ENCODE results near the gene GTPBP4.

Gene GTPBP4

GRCh38 chr10:987870-988666 lies at the start of gene GTPBP4:
TSS of gene GTPBP4 (plus strand) at chr10:988434. CDS start at chr10:988480, 46 bp downstream.
- peak within 1 kb of the TSS; percentile 91 to 99 (median 97) for H3K27ac ChIP-seq
- H3K4me3 ChIP-seq, result peak within 1 kb of the TSS; percentile 77 to 100 (median 93)

GRCh38 chr10:938941-939678 lies 49.1 kb upstream of the GTPBP4 start:
- Histone ChIP-seq H3K4me3 (no peak overlapping the region), H3K27ac (no peak overlapping the region)

- no peak overlapping the region for H3K4me3 ChIP-seq
- H3K27ac ChIP-seq, result peak overlapping the region in 19 of 21 experiments; percentile 19 to 85 (median 72)
These were observed 44.8 kb upstream of the GTPBP4 start for GRCh38 chr10:943334-944033.

GRCh38 chr10:944034-944831 lies 44.0 kb upstream of the GTPBP4 start:
- H3K27ac ChIP-seq, result peak overlapping the region in 20 of 21 experiments; percentile 25 to 85 (median 71)
- H3K4me3 ChIP-seq, result no peak overlapping the region

- peak overlapping the region in 2 of 21 experiments; percentile 19 to 68 for H3K27ac ChIP-seq
- no peak overlapping the region for H3K4me3 ChIP-seq
These were observed 42.5 kb upstream of the GTPBP4 start for GRCh38 chr10:945778-946177.

- Histone ChIP-seq H3K4me3 (no peak overlapping the region), H3K27ac (no peak overlapping the region)
These were observed 41.2 kb upstream of the GTPBP4 start for GRCh38 chr10:947051-947450.

GRCh38 chr10:947881-948280 lies 40.4 kb upstream of the GTPBP4 start:
- Histone ChIP-seq H3K27ac (no peak overlapping the region), H3K4me3 (no peak overlapping the region)

- no peak overlapping the region for H3K27ac ChIP-seq
These were observed 39.9 kb upstream of the GTPBP4 start for GRCh38 chr10:948347-948746.

GRCh38 chr10:949446-949845 lies 38.8 kb upstream of the GTPBP4 start:
- no peak overlapping the region for H3K27ac ChIP-seq
- no peak overlapping the region for H3K4me3 ChIP-seq

More at GRCh38 chr10:948347-948746, 39.9 kb upstream of the GTPBP4 start:
- H3K4me3 ChIP-seq, result no peak overlapping the region

GRCh38 chr10:953836-954235 lies 34.4 kb upstream of the GTPBP4 start:
- H3K27ac ChIP-seq, result no peak overlapping the region
- no peak overlapping the region for H3K4me3 ChIP-seq

- H3K4me3 ChIP-seq, result no peak overlapping the region
- H3K27ac ChIP-seq, result no peak overlapping the region
These were observed 33.8 kb upstream of the GTPBP4 start for GRCh38 chr10:954396-954795.

GRCh38 chr10:955127-955819 lies 33.0 kb upstream of the GTPBP4 start:
- Histone ChIP-seq H3K4me3 (no peak overlapping the region), H3K27ac (no peak overlapping the region)

GRCh38 chr10:955820-956217 lies 32.4 kb upstream of the GTPBP4 start:
- H3K27ac ChIP-seq, result no peak overlapping the region
- H3K4me3 ChIP-seq, result no peak overlapping the region

GRCh38 chr10:958106-958505 lies 30.1 kb upstream of the GTPBP4 start:
- Histone ChIP-seq H3K27ac (no peak overlapping the region), H3K4me3 (no peak overlapping the region)

- no peak overlapping the region for H3K27ac ChIP-seq
- H3K4me3 ChIP-seq, result no peak overlapping the region
These were observed 29.4 kb upstream of the GTPBP4 start for GRCh38 chr10:958856-959255.

- H3K27ac ChIP-seq, result no peak overlapping the region
- H3K4me3 ChIP-seq, result no peak overlapping the region
These were observed 25.9 kb upstream of the GTPBP4 start for GRCh38 chr10:962342-962741.

- no peak overlapping the region for H3K4me3 ChIP-seq
- H3K27ac ChIP-seq, result no peak overlapping the region
These were observed 25.0 kb upstream of the GTPBP4 start for GRCh38 chr10:963186-963585.

GRCh38 chr10:963655-964054 lies 24.6 kb upstream of the GTPBP4 start:
- H3K27ac ChIP-seq, result no peak overlapping the region
- H3K4me3 ChIP-seq, result no peak overlapping the region
